ENCODE data around the gene PTPRG.
"Not testable (repeated sequence)": the region's sequence is repeated elsewhere in the genome, so short reads cannot be mapped to it uniquely, and the experiment has no call there.

The PTPRG gene

GRCh38 chr3:61743067-61743466, 181.7 kb downstream of the PTPRG start:
- Histone ChIP-seq H3K27me3 (ENCODE audit: control insufficient read depth, insufficient read depth, low read length) (no peaks in the 10 kb centered on the region), H3K9ac (ENCODE audit: low read length) (no peak overlapping the region), H3K4me3 (ENCODE audit: low read length) (no peak overlapping the region), H3K9me3 (ENCODE audit: control insufficient read depth, low read length) (no peaks in the 10 kb centered on the region), H3K4me1 (ENCODE audit: control insufficient read depth, insufficient read depth, low read length) (no peaks in the 10 kb centered on the region), H3K36me3 (ENCODE audit: control insufficient read depth, insufficient read depth, low read length) (no peaks in the 10 kb centered on the region)

- no peaks in the 10 kb centered on the region for H3K36me3 ChIP-seq (ENCODE audit: control insufficient read depth, insufficient read depth, low read length)
- H3K27me3 ChIP-seq (ENCODE audit: control insufficient read depth, insufficient read depth, low read length), result no peaks in the 10 kb centered on the region
- no peaks in the 10 kb centered on the region for H3K4me1 ChIP-seq (ENCODE audit: control insufficient read depth, insufficient read depth, low read length)
- H3K4me3 ChIP-seq (ENCODE audit: low read length), result no peak overlapping the region
- no peaks in the 10 kb centered on the region for H3K9me3 ChIP-seq (ENCODE audit: control insufficient read depth, low read length)
- H3K9ac ChIP-seq (ENCODE audit: low read length), result no peak overlapping the region
Measured at GRCh38 chr3:61743686-61744242, 182.4 kb downstream of the PTPRG start.

GRCh38 chr3:61748288-61748687, 186.9 kb downstream of the PTPRG start:
- H3K9ac ChIP-seq (ENCODE audit: low read length), result no peak overlapping the region
- no peaks in the 10 kb centered on the region for H3K27me3 ChIP-seq (ENCODE audit: control insufficient read depth, insufficient read depth, low read length)
- H3K4me3 ChIP-seq (ENCODE audit: low read length), result no peak overlapping the region
- no peaks in the 10 kb centered on the region for H3K4me1 ChIP-seq (ENCODE audit: control insufficient read depth, insufficient read depth, low read length)
- H3K9me3 ChIP-seq (ENCODE audit: control insufficient read depth, low read length), result no peaks in the 10 kb centered on the region
- no peaks in the 10 kb centered on the region for H3K36me3 ChIP-seq (ENCODE audit: control insufficient read depth, insufficient read depth, low read length)

- Histone ChIP-seq H3K4me3 (ENCODE audit: low read length) (no peak overlapping the region), H3K4me1 (ENCODE audit: control insufficient read depth, insufficient read depth, low read length) (no peaks in the 10 kb centered on the region), H3K36me3 (ENCODE audit: control insufficient read depth, insufficient read depth, low read length) (no peaks in the 10 kb centered on the region), H3K27me3 (ENCODE audit: control insufficient read depth, insufficient read depth, low read length) (no peaks in the 10 kb centered on the region), H3K9ac (ENCODE audit: low read length) (no peak overlapping the region), H3K9me3 (ENCODE audit: control insufficient read depth, low read length) (no peaks in the 10 kb centered on the region)
Measured at GRCh38 chr3:61750766-61751165, 189.4 kb downstream of the PTPRG start.

GRCh38 chr3:61758839-61759238, 197.5 kb downstream of the PTPRG start:
- Histone ChIP-seq H3K4me1 (ENCODE audit: control insufficient read depth, insufficient read depth, low read length) (no peaks in the 10 kb centered on the region), H3K27me3 (ENCODE audit: control insufficient read depth, insufficient read depth, low read length) (no peaks in the 10 kb centered on the region), H3K4me3 (ENCODE audit: low read length) (no peak overlapping the region), H3K36me3 (ENCODE audit: control insufficient read depth, insufficient read depth, low read length) (no peaks in the 10 kb centered on the region), H3K9me3 (ENCODE audit: control insufficient read depth, low read length) (no peaks in the 10 kb centered on the region), H3K9ac (ENCODE audit: low read length) (no peak overlapping the region)

- not testable (repeated sequence) for H3K9me3 ChIP-seq (ENCODE audit: control insufficient read depth, low read length); H3K4me3 ChIP-seq (ENCODE audit: low read length); H3K9ac ChIP-seq (ENCODE audit: low read length); H3K4me1 ChIP-seq (ENCODE audit: control insufficient read depth, insufficient read depth, low read length); H3K36me3 ChIP-seq (ENCODE audit: control insufficient read depth, insufficient read depth, low read length); H3K27me3 ChIP-seq (ENCODE audit: control insufficient read depth, insufficient read depth, low read length)
Measured at GRCh38 chr3:61760783-61761182, 199.4 kb downstream of the PTPRG start.

- Histone ChIP-seq H3K9me3 (ENCODE audit: control insufficient read depth, low read length) (no peaks in the 10 kb centered on the region), H3K9ac (ENCODE audit: low read length) (no peak overlapping the region), H3K4me3 (ENCODE audit: low read length) (no peak overlapping the region), H3K27me3 (ENCODE audit: control insufficient read depth, insufficient read depth, low read length) (no peaks in the 10 kb centered on the region), H3K4me1 (ENCODE audit: control insufficient read depth, insufficient read depth, low read length) (no peaks in the 10 kb centered on the region), H3K36me3 (ENCODE audit: control insufficient read depth, insufficient read depth, low read length) (no peaks in the 10 kb centered on the region)
Measured at GRCh38 chr3:61761694-61762430, 200.5 kb downstream of the PTPRG start.

- no peaks in the 10 kb centered on the region for H3K4me1 ChIP-seq (ENCODE audit: control insufficient read depth, insufficient read depth, low read length)
- H3K27me3 ChIP-seq (ENCODE audit: control insufficient read depth, insufficient read depth, low read length), result no peaks in the 10 kb centered on the region
- no peaks in the 10 kb centered on the region for H3K9me3 ChIP-seq (ENCODE audit: control insufficient read depth, low read length)
- H3K36me3 ChIP-seq (ENCODE audit: control insufficient read depth, insufficient read depth, low read length), result no peaks in the 10 kb centered on the region
- H3K4me3 ChIP-seq (ENCODE audit: low read length), result no peak overlapping the region
- H3K9ac ChIP-seq (ENCODE audit: low read length), result no peak overlapping the region
Measured at GRCh38 chr3:61765157-61765876, 203.9 kb downstream of the PTPRG start.

GRCh38 chr3:61768284-61769037, 207.1 kb downstream of the PTPRG start:
- Histone ChIP-seq H3K9me3 (ENCODE audit: control insufficient read depth, low read length) (no peaks in the 10 kb centered on the region), H3K4me3 (ENCODE audit: low read length) (no peak overlapping the region), H3K36me3 (ENCODE audit: control insufficient read depth, insufficient read depth, low read length) (no peaks in the 10 kb centered on the region), H3K27me3 (ENCODE audit: control insufficient read depth, insufficient read depth, low read length) (no peaks in the 10 kb centered on the region), H3K9ac (ENCODE audit: low read length) (no peak overlapping the region), H3K4me1 (ENCODE audit: control insufficient read depth, insufficient read depth, low read length) (no peaks in the 10 kb centered on the region)

GRCh38 chr3:61769266-61769990, 208.1 kb downstream of the PTPRG start:
- Histone ChIP-seq H3K36me3 (ENCODE audit: control insufficient read depth, insufficient read depth, low read length) (no peaks in the 10 kb centered on the region), H3K9me3 (ENCODE audit: control insufficient read depth, low read length) (no peaks in the 10 kb centered on the region), H3K27me3 (ENCODE audit: control insufficient read depth, insufficient read depth, low read length) (no peaks in the 10 kb centered on the region), H3K4me3 (ENCODE audit: low read length) (no peak overlapping the region), H3K4me1 (ENCODE audit: control insufficient read depth, insufficient read depth, low read length) (no peaks in the 10 kb centered on the region), H3K9ac (ENCODE audit: low read length) (no peak overlapping the region)

GRCh38 chr3:61771976-61772375, 210.6 kb downstream of the PTPRG start:
- Histone ChIP-seq H3K27me3 (ENCODE audit: control insufficient read depth, insufficient read depth, low read length) (no peaks in the 10 kb centered on the region), H3K4me1 (ENCODE audit: control insufficient read depth, insufficient read depth, low read length) (no peaks in the 10 kb centered on the region), H3K36me3 (ENCODE audit: control insufficient read depth, insufficient read depth, low read length) (no peaks in the 10 kb centered on the region), H3K9ac (ENCODE audit: low read length) (no peak overlapping the region), H3K9me3 (ENCODE audit: control insufficient read depth, low read length) (no peaks in the 10 kb centered on the region), H3K4me3 (ENCODE audit: low read length) (no peak overlapping the region)

All from mucosa of stomach (tissue), 1 donor.